Measurements from ENCODE around the gene ARPC1A.
"Not testable (repeated sequence)": the region's sequence is repeated elsewhere in the genome, so short reads cannot be mapped to it uniquely, and the experiment has no call there.

The ARPC1A gene

DNA sequence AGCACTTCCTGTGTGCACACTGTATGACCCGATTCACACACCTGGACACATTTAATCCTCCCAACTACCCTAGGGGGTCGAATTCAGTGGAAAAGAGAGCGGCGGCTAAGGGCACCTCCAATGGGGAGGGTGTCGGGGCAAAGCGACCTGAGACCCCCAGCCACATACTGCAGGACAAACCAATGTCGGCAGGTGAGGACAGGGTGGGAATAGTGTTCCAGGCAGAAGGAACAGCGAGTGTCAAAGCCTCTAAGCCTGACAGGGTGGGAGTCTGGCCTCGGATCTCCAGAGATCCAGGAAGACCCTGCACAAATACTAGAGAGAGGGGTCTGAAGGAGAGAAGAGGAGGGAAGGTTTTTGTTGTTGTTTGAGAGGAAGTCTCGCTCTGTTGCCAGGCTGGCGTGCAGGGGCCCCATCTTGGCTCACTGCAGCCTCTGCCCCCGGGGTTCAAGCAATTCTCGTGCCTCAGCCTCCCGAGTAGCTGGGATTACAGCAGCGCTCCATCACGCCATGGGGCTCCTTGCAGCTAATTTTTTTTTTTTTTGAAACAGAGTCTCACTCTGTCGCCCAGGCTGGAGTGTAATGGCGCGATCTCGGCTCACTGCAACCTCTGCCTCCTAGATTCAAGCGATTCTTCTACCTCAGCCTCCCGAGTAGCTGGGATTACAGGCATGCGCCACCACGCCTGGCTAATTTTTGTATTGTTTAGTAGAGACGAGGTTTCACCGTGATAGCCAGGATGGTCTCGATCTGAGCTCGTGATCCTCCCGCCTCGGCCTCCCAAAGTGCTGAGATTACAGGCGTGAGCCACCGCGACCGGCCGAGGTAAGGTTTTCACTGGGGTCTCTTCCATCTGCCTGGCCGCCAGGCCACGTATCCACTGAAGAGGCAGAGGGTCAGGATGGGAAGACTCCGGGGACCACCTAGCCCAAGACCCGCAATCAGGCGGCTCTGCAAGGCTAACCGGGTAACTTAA is 47.7 kb downstream of the ARPC1A start:
- TF ChIP-seq CTCF (conservative IDR thresholded peaks at IDR 0.05): no peak
- no peak overlapping the region for H3K27ac ChIP-seq

DNA sequence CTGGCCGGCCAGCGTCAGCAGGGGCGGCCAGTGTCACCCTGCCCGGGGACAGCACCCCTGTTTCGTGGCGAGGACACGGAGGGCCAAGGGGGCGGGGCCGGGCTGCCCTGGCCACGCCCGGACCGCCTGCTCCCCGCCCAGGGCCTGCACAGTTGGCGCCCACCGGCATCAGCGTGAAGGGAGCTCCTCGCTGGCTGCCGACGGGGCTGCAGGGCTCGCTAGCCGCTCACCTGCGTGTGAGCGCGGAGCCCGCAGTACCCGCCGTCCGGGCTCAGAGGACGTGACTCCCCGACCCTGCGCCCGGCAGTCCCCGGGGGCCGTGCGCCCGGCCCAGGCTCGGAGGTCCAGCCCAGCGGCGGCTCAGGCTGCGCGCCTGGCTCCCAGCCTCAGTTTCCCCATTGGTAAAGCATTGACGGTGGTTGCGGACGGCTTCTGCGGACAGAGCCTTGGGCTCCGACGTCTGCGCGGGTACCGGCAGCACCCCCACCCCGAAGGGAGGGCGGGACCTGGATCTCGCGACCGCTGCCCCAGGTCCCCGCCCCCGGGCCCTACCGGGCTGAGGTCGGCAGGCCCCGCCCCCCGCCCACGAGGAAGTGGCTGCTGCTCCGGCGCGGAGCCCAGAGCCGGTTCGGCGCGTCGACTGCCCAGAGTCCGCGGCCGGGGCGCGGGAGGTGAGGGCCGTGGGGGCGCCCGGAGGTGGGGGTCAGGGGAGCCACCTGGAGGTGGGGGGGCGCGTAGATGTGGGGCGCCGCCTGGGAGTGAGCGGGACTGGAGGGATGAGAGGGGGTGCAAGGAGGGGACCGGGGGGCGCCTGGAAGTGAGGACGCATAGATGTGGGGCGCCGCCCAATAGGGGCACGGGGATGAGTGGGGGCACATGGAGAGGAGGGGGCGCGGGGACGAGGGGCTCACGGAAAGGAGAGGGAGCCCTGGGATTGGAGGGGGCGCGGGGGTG is 48.7 kb downstream of the ARPC1A start, which contains the start of gene ARPC1B:
Gene ARPC1B, plus strand, starts transcription at position 620 of the 954 bp plus-strand sequence. CDS start 10,985 bp downstream, outside the sequence.
- TF ChIP-seq CTCF (conservative IDR thresholded peaks at IDR 0.05) (no peak), ZFX (IDR thresholded peaks at IDR 0.05) (peak; percentile 39; the same call in 1 of the 2 replicates)
- H3K27ac ChIP-seq: peak within 1 kb of the TSS; percentile 79

DNA sequence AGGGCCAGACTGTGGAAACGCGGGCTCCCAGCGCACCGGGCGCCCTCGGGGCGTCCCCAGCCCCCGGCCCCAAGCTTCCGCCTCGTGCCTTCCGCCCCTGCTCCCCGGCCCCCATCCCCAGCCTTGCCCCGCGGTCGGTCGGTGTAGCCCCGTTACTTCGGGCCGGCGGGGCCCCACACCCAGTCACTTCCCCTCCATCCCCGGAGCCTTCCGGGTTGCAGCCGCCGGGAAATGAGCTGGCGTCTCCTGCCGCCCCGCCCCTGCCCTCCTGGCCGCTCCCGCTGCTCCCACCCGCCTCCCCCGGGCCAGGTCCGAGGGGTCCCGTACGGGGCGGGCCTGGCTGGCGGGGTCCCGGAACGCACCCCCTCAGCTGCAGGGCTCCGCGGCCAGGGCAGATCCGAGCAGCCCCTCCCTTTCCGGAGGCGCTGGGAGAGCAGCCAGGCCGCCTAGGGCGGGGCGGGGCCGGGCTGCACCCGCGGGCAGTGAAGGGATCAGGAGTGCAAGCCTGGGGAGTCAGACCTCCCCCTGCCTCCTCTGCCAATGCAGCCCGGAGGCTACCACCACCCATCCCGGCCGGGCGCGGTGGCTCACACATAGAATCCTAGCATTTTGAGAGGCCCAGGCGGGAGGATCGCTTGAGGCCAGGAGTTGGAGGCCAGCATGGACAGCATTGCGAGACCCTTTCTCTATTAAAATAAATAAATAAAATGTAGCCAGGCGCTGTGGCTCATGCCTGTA is 49.5 kb downstream of the ARPC1A start:
- TF ChIP-seq ZFX (IDR thresholded peaks at IDR 0.05) (0 out of 2 replicates have a peak, but pooled peaks have one; percentile 13), CTCF (conservative IDR thresholded peaks at IDR 0.05) (no peak)
- H3K27ac ChIP-seq: peak overlapping the region; percentile 79

GRCh38 chr7:99379043-99379577 is 53.4 kb downstream of the ARPC1A start:
- H3K27ac ChIP-seq: no peak overlapping the region
- TF ChIP-seq CTCF (conservative IDR thresholded peaks at IDR 0.05) (no peak), ZFX (IDR thresholded peaks at IDR 0.05) (no peak)

DNA sequence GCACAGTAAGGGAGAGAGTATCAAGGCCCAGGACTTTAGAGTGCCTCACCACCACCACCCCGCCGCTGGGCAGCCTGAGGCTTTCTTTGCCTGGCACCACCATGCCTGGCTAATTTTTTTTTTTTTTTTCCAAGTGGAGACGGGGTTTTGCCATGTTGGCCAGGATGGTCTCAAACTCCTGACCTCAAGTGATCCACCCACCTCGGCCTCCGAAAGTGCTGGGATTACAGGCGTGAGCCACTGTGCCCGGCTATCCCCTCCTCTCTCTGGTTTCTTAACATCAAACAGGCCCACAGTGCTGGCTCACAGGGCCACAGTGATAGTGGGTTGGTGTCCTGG is 54.0 kb downstream of the ARPC1A start:
- not testable (repeated sequence) for H3K27ac ChIP-seq

DNA sequence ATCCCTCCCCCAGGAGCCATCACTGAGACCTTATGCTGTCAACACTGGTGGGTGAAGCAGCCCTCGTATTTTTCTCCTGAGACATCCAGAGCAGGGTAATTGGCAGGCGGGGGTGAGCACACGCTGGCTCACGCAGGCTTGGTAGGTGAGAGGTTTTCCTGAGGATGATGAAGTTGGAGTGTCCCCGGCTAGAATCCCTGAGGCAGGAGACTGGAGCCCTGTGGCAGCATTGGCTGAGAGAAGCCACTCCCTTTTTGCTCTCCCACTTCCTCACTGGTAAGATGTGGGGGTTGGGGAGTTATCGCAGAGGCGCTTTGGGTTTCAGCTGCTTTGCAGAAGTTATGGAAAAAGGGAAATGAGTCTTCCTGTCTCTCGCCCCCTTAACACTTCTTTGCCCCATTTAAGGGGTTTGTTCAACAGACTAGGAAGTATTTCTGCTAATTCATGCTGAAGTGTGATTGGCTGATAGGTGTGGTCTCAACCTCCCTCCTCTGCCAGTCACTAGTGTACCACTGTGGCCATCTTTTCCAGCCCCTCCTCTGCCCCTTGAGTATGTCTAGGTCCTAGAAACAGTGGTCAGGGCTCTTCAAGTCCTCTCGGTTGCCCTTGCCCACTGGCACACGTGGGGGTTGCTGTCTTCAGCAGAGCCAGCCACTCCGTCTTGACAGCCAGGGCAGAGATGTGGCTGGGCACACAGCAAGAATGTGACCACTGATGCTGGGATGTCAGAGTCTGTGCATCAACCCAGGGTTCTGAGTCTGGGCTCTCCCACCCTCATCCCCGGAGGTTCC is 54.5 kb downstream of the ARPC1A start:
- no peak for TF ChIP-seq CTCF (conservative IDR thresholded peaks at IDR 0.05)
- H3K27ac ChIP-seq: no peak overlapping the region
